ENCODE measurements around the gene STARD10. TPM values are rescaled to one million over a fixed set of nuclear protein-coding genes. Genes with fewer than 3 reads are reported as not detected.
A peak's percentile ranks its signal among the peaks of the same experiment; 100 is the strongest.

The STARD10 gene
- total RNA-seq, 1 experiment from 2014 or later: 58.4 TPM

- ATAC-seq (peak; percentile 90), DNase-seq (ENCODE audit: low read depth, low spot score) (peak; percentile 39)
- peak within 1 kb of the TSS; percentile 84 for H3K4me2 ChIP-seq (ENCODE audit: low read length)
- H3K9me2 ChIP-seq (ENCODE audit: insufficient read depth): no peaks in the 10 kb centered on the region
- intact Hi-C loops (cut with micrococcal nuclease): no loop called here
- no peaks in the 10 kb centered on the region for H3K27me3 ChIP-seq (ENCODE audit: insufficient read depth, low read length)
- peak within 1 kb of the TSS; percentile 90 to 92 for H3K4me3 ChIP-seq (replicated peaks in 1 of 2; ENCODE audit: low read depth in 1 of 2, low read length in 2 of 2)
- H3K36me3 ChIP-seq (ENCODE audit: control insufficient read depth in 1 of 2, insufficient read depth in 2 of 2, low read length in 2 of 2): 0 out of 4 replicates have a peak, but pooled peaks cover 0 to 2% of the 10 kb centered on the region in 2 experiments
- POLR2A ChIA-PET: no interaction called here
- peak within 1 kb of the TSS; percentile 68 for H3K9ac ChIP-seq (ENCODE audit: low read length)
- H3K79me2 ChIP-seq (ENCODE audit: insufficient read depth, low read length): peaks cover 12% of the 10 kb centered on the region; the same call in 1 of the 2 replicates
- no peaks in the 10 kb centered on the region for H4K20me1 ChIP-seq (ENCODE audit: insufficient read depth)
- RAD21 ChIA-PET (ENCODE audit: low non-redundant PET in 1 of 2, low total read pairs in 2 of 2, uncharacterized antibody in 2 of 2, unreplicated experiment in 2 of 2): no interaction called here
- TF ChIP-seq REST (IDR thresholded peaks at IDR 0.05; ENCODE audit: low read depth) (no peak), ZFX (IDR thresholded peaks at IDR 0.05) (peak; percentile 49; the same call in 1 of the 2 replicates), MAX (IDR thresholded peaks at IDR 0.05) (peak; percentile 59), POLR2A (IDR thresholded peaks at IDR 0.05; ENCODE audit: borderline replicate concordance, extremely low read depth, insufficient read depth, insufficient read length) (peak; percentile 23), POLR2AphosphoS5 (IDR thresholded peaks at IDR 0.05; ENCODE audit: low read depth, low read length) (peak; percentile 77)
- BruUV-seq (replicated peaks): TSS peak; percentile 72
- peak within 1 kb of the TSS; percentile 73 for H3K27ac ChIP-seq (ENCODE audit: low read depth, low read length)
- CTCF ChIA-PET: interaction anchor here (0.7 kb wide), 1 partner anchor 431 kb away, joined by 4 read pairs; no protein-coding TSS in a partner anchor
- peaks cover 13 to 23% of the 10 kb centered on the region in 2 experiments for H3K4me1 ChIP-seq (ENCODE audit: control insufficient read depth in 1 of 2, insufficient read depth in 2 of 2, low read length in 2 of 2)
- H3K9me3 ChIP-seq (ENCODE audit: control insufficient read depth in 1 of 2, insufficient read depth in 1 of 2, low read depth in 1 of 2, low read length in 2 of 2): no peaks in the 10 kb centered on the region
- peak within 1 kb of the TSS; percentile 90 for H2AFZ ChIP-seq (ENCODE audit: low read depth, low read length, poor library complexity, severe bottlenecking)
Observed at GRCh38 chr11:72752088-72752914, 41.5 kb downstream of the STARD10 start, which contains the start of gene ARAP1. Gene ARAP1, minus strand, starts transcription at chr11:72752408. Its CDS starts 25,280 bp downstream, at chr11:72727128.

Data from HCT116 (cell line).